ENCODE results near the gene ASAP3. TPM values are rescaled to one million over a fixed set of nuclear protein-coding genes. Genes with fewer than 3 reads are reported as not detected.
A peak's percentile ranks its signal among the peaks of the same experiment; 100 is the strongest.

Gene ASAP3
- total and polyA plus RNA-seq, 2 of the 13 experiments (the other 11 are each of a cell fraction or from before 2014, with no cell fraction given) = 32.6 to 37.0 TPM

DNA sequence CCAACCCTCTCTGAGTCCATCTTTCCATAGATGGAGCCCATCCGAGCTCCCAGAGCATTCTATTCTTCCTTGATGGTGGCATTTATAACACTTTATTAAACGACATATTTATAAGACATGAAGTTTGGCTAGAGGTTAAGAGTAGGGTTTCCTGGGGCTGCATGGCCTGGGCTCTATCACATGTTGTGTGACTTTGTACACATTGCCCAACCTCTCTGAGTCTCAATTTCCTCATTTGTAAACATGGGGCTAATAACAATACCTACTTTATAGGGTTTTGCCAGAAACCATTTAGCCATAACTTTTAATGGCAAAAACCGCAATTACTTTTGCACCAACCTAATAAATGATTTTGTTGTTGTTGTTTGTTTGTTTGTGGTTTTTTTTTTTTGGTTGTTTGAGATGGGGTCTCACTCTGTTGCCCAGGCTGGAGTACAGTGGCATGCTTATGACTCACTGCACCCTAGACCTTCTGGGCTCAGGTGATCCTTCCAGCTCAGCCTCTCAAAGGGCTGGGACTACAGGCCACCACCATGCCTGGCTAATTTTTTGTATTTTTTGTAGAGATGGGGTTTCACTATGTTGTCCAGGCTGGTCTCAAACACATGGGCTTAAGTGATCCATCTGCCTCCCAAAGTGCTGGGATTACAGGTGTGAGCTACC lies 13.9 kb upstream of the ASAP3 start:
- Histone ChIP-seq H3K4me3 (replicated peaks in 1 of 3; ENCODE audit: insufficient read depth in 1 of 3, low read depth in 2 of 3, low read length in 3 of 3) (peak overlapping the region in 1 of 3 experiments; percentile 51; a peak in 1 of 6 replicates), H3K79me2 (ENCODE audit: insufficient read depth, low read length) (no peaks in the 10 kb centered on the region), H3K4me1 (ENCODE audit: insufficient read depth, low read length) (peaks cover 35% of the 10 kb centered on the region), H3K36me3 (replicated peaks in 1 of 2; ENCODE audit: control insufficient read depth in 1 of 2, insufficient read depth in 2 of 2, low read length in 2 of 2) (no peaks in the 10 kb centered on the region), H2AFZ (ENCODE audit: low read length) (peak overlapping the region; percentile 54), H3K27me3 (ENCODE audit: control insufficient read depth in 1 of 2, insufficient read depth in 2 of 2, low read length in 2 of 2) (peaks cover 0 to 3% of the 10 kb centered on the region in 2 experiments; a peak in 1 of 5 replicates), H3K27ac (ENCODE audit: extremely low read length, insufficient read depth, low read length) (no peak overlapping the region), H3K4me2 (ENCODE audit: low read depth, low read length) (peak overlapping the region; percentile 80), H3K9me3 (ENCODE audit: low read length) (no peaks in the 10 kb centered on the region), H4K20me1 (ENCODE audit: insufficient read depth, low read length) (no peaks in the 10 kb centered on the region), H3K9ac (ENCODE audit: insufficient read depth, low read depth, low read length) (peak overlapping the region; percentile 61; the same call in 1 of the 2 replicates)
- BruUV-seq (replicated peaks) = no TSS peak
- intact Hi-C loops (cut with micrococcal nuclease; ENCODE audit: unreplicated experiment) = loop anchor here (1.0 to 5.0 kb wide), 2 partner anchors 41 to 139 kb away; no protein-coding TSS in a partner anchor
- in situ Hi-C loops (cut with HindIII; ENCODE audit: extremely low pct_ligation_motif_present, low pct_unique_long_range_greater_than_20kb) = loop anchor here (5.0 kb wide), 1 partner anchor 34 kb away; the partner anchor contains the start of gene E2F2
- no peak for DNase-seq (ENCODE audit: low spot score)
- WGBS (ENCODE audit: low lambda C conversion rate) = 33% methylated on average over 3 of the region's 3 CpGs
- POLR2A ChIA-PET = interaction anchor here (0.6 to 1.9 kb wide), 11 partner anchors 12 to 291 kb away, joined by 3 to 11 read pairs (median 3); partner anchors contain the start of gene ASAP3
- CTCF ChIA-PET (ENCODE audit: low intra/inter-chr PET ratio, low total read pairs) = interaction anchor here (0.7 to 2.7 kb wide), 3 partner anchors 42 to 167 kb away, joined by 3 to 33 read pairs (median 5); no protein-coding TSS in a partner anchor
- peak; percentile 34 for ATAC-seq
- FAIRE-seq = no peak
- TF ChIP-seq, protein P1, sequence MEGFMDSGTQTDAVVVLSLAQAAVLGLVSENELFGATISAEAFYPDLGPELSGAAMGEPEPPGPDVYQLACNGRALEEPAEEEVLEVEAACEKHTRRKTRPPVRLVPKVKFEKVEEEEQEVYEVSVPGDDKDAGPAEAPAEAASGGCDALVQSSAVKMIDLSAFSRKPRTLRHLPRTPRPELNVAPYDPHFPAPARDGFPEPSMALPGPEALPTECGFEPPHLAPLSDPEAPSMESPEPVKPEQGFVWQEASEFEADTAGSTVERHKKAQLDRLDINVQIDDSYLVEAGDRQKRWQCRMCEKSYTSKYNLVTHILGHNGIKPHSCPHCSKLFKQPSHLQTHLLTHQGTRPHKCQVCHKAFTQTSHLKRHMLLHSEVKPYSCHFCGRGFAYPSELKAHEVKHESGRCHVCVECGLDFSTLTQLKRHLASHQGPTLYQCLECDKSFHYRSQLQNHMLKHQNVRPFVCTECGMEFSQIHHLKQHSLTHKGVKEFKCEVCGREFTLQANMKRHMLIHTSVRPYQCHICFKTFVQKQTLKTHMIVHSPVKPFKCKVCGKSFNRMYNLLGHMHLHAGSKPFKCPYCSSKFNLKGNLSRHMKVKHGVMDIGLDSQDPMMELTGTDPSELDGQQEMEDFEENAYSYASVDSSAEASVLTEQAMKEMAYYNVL (CRISPR knock-in tag; IDR thresholded peaks at IDR 0.05; ENCODE audit: borderline replicate concordance) = no peak
- TF ChIP-seq ZNF382 (CRISPR knock-in tag; IDR thresholded peaks at IDR 0.05; ENCODE audit: borderline replicate concordance) (no peak), IKZF4 (CRISPR knock-in tag; IDR thresholded peaks at IDR 0.05; ENCODE audit: borderline replicate concordance, low read depth, not compliant biosample characterization) (no peak), HDAC2 (CRISPR knock-in tag; IDR thresholded peaks at IDR 0.05) (no peak), CEBPB (IDR thresholded peaks at IDR 0.05; ENCODE audit: borderline replicate concordance, low read depth, low read length) (peak; percentile 29; the same call in 1 of the 2 replicates), ZNF782 (CRISPR knock-in tag; IDR thresholded peaks at IDR 0.05; ENCODE audit: borderline replicate concordance) (no peak), FOXA3 (CRISPR knock-in tag; IDR thresholded peaks at IDR 0.05) (peak; percentile 33; the same call in 1 of the 2 replicates), CEBPG (CRISPR knock-in tag; IDR thresholded peaks at IDR 0.05) (peak; percentile 47), ZNF121 (CRISPR knock-in tag; IDR thresholded peaks at IDR 0.05) (peak; percentile 77), FOXA1 (IDR thresholded peaks at IDR 0.05) (no peak), FOXA1 (CRISPR knock-in tag; IDR thresholded peaks at IDR 0.05) (peak; percentile 53)
- TF ChIP-seq, protein P2, sequence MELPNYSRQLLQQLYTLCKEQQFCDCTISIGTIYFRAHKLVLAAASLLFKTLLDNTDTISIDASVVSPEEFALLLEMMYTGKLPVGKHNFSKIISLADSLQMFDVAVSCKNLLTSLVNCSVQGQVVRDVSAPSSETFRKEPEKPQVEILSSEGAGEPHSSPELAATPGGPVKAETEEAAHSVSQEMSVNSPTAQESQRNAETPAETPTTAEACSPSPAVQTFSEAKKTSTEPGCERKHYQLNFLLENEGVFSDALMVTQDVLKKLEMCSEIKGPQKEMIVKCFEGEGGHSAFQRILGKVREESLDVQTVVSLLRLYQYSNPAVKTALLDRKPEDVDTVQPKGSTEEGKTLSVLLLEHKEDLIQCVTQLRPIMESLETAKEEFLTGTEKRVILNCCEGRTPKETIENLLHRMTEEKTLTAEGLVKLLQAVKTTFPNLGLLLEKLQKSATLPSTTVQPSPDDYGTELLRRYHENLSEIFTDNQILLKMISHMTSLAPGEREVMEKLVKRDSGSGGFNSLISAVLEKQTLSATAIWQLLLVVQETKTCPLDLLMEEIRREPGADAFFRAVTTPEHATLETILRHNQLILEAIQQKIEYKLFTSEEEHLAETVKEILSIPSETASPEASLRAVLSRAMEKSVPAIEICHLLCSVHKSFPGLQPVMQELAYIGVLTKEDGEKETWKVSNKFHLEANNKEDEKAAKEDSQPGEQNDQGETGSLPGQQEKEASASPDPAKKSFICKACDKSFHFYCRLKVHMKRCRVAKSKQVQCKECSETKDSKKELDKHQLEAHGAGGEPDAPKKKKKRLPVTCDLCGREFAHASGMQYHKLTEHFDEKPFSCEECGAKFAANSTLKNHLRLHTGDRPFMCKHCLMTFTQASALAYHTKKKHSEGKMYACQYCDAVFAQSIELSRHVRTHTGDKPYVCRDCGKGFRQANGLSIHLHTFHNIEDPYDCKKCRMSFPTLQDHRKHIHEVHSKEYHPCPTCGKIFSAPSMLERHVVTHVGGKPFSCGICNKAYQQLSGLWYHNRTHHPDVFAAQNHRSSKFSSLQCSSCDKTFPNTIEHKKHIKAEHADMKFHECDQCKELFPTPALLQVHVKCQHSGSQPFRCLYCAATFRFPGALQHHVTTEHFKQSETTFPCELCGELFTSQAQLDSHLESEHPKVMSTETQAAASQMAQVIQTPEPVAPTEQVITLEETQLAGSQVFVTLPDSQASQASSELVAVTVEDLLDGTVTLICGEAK (IDR thresholded peaks at IDR 0.05) = peak; percentile 54; the same call in 1 of the 2 replicates
- TF ChIP-seq, protein P2 (CRISPR knock-in tag; IDR thresholded peaks at IDR 0.05) = no peak

All from HepG2 (cell line).